ENCODE measurements around the gene FZD10.

GRCh38 chr12:130164936-130165335 is 2.7 kb downstream of the FZD10 start:
- TF ChIP-seq SMC3 (IDR thresholded peaks at IDR 0.05; ENCODE audit: low read depth, low read length), result no peak
- TF ChIP-seq, protein P1, sequence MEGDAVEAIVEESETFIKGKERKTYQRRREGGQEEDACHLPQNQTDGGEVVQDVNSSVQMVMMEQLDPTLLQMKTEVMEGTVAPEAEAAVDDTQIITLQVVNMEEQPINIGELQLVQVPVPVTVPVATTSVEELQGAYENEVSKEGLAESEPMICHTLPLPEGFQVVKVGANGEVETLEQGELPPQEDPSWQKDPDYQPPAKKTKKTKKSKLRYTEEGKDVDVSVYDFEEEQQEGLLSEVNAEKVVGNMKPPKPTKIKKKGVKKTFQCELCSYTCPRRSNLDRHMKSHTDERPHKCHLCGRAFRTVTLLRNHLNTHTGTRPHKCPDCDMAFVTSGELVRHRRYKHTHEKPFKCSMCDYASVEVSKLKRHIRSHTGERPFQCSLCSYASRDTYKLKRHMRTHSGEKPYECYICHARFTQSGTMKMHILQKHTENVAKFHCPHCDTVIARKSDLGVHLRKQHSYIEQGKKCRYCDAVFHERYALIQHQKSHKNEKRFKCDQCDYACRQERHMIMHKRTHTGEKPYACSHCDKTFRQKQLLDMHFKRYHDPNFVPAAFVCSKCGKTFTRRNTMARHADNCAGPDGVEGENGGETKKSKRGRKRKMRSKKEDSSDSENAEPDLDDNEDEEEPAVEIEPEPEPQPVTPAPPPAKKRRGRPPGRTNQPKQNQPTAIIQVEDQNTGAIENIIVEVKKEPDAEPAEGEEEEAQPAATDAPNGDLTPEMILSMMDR (conservative IDR thresholded peaks at IDR 0.05; ENCODE audit: low read depth, low read length), result no peak
- TF ChIP-seq CEBPB (IDR thresholded peaks at IDR 0.05; ENCODE audit: low read depth, low read length), result no peak
- no peak for TF ChIP-seq CHD1 (IDR thresholded peaks at IDR 0.05; ENCODE audit: low read depth, low read length)
- TF ChIP-seq FOS (IDR thresholded peaks at IDR 0.05; ENCODE audit: low read depth, low read length), result no peak
- TF ChIP-seq RAD21 (IDR thresholded peaks at IDR 0.05; ENCODE audit: low read length), result no peak
- TF ChIP-seq POLR2A (IDR thresholded peaks at IDR 0.05; ENCODE audit: low read depth, low read length), result no peak

All from IMR-90 (cell line).